ENCODE results near the gene RNF31. TPM values are rescaled to one million over a fixed set of nuclear protein-coding genes. Genes with fewer than 3 reads are reported as not detected.
A peak's percentile ranks its signal among the peaks of the same experiment; 100 is the strongest.

The RNF31 gene
- total and polyA plus RNA-seq, 2 of the 13 experiments (the other 11 are each of a cell fraction or from before 2014, with no cell fraction given) = 48.2 to 86.8 TPM

DNA sequence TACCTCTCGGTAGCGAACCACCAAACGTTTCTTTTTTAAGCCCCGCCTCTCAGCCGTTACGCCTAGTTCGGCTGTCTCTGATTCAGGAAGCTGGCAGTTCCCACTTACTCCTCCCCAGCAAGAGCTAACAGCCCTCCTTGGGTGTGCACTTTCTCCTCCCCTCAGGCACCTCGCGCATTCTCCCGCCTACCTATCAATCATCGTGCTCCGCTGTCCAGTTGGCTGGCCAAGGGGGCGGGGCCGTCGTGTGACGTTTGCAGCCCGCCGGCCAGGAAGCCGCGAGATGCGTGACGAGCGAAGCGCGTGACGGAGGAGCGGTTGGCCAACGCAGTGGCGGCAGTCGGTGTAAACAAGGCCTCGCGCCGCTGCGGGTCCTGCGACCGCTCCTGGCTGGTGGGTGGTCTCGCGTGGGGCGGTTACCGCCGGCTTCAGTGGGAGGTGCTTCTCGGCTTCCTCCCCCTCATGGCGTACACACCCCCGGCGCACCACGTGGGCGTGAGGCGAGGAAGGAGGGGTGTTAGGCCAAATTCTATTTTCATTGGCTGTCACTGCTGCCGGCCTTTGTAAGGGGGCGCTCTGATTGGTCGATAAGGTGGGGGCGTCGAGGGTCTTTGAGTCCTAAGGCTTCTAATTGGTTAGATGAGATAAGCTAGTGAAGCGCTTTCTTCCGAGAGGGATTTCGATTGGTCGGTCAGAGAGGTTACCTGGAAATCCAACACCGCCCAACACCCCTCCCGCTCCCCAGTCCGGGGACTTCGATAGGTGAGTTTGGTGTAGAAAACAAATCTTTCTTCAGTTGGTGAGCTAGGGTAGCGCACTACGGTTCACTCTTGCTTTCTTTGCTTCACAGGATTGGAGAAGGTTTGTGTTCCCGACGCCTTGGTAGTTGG lies 32.5 kb upstream of the RNF31 start, which contains the start of the genes DCAF11 and NRL (continued):
- TF ChIP-seq ZNF619 (CRISPR knock-in tag; IDR thresholded peaks at IDR 0.05) = peak; percentile 97; the same call in 1 of the 2 replicates
- TF ChIP-seq, protein P1, sequence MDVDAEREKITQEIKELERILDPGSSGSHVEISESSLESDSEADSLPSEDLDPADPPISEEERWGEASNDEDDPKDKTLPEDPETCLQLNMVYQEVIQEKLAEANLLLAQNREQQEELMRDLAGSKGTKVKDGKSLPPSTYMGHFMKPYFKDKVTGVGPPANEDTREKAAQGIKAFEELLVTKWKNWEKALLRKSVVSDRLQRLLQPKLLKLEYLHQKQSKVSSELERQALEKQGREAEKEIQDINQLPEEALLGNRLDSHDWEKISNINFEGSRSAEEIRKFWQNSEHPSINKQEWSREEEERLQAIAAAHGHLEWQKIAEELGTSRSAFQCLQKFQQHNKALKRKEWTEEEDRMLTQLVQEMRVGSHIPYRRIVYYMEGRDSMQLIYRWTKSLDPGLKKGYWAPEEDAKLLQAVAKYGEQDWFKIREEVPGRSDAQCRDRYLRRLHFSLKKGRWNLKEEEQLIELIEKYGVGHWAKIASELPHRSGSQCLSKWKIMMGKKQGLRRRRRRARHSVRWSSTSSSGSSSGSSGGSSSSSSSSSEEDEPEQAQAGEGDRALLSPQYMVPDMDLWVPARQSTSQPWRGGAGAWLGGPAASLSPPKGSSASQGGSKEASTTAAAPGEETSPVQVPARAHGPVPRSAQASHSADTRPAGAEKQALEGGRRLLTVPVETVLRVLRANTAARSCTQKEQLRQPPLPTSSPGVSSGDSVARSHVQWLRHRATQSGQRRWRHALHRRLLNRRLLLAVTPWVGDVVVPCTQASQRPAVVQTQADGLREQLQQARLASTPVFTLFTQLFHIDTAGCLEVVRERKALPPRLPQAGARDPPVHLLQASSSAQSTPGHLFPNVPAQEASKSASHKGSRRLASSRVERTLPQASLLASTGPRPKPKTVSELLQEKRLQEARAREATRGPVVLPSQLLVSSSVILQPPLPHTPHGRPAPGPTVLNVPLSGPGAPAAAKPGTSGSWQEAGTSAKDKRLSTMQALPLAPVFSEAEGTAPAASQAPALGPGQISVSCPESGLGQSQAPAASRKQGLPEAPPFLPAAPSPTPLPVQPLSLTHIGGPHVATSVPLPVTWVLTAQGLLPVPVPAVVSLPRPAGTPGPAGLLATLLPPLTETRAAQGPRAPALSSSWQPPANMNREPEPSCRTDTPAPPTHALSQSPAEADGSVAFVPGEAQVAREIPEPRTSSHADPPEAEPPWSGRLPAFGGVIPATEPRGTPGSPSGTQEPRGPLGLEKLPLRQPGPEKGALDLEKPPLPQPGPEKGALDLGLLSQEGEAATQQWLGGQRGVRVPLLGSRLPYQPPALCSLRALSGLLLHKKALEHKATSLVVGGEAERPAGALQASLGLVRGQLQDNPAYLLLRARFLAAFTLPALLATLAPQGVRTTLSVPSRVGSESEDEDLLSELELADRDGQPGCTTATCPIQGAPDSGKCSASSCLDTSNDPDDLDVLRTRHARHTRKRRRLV (CRISPR knock-in tag; IDR thresholded peaks at IDR 0.05) = peak; percentile 82
- TF ChIP-seq ZNF460 (CRISPR knock-in tag; IDR thresholded peaks at IDR 0.05; ENCODE audit: borderline replicate concordance) = no peak
- TF ChIP-seq MBNL3 (CRISPR knock-in tag; conservative IDR thresholded peaks at IDR 0.05) = no peak
- peak; percentile 95 for TF ChIP-seq SNAPC2 (CRISPR knock-in tag; IDR thresholded peaks at IDR 0.05)
- peak; percentile 98 for TF ChIP-seq YEATS4 (CRISPR knock-in tag; IDR thresholded peaks at IDR 0.05; ENCODE audit: borderline replicate concordance)
- TF ChIP-seq CEBPZ (IDR thresholded peaks at IDR 0.05; ENCODE audit: low read length) = peak; percentile 88
- TF ChIP-seq, protein P2, sequence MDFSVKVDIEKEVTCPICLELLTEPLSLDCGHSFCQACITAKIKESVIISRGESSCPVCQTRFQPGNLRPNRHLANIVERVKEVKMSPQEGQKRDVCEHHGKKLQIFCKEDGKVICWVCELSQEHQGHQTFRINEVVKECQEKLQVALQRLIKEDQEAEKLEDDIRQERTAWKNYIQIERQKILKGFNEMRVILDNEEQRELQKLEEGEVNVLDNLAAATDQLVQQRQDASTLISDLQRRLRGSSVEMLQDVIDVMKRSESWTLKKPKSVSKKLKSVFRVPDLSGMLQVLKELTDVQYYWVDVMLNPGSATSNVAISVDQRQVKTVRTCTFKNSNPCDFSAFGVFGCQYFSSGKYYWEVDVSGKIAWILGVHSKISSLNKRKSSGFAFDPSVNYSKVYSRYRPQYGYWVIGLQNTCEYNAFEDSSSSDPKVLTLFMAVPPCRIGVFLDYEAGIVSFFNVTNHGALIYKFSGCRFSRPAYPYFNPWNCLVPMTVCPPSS (IDR thresholded peaks at IDR 0.05) = no peak
- TF ChIP-seq ZNF180 (CRISPR knock-in tag; IDR thresholded peaks at IDR 0.05; ENCODE audit: borderline replicate concordance, low read depth) = peak; percentile 74; the same call in 1 of the 2 replicates
- TF ChIP-seq NR2F1 (CRISPR knock-in tag; IDR thresholded peaks at IDR 0.05) = no peak; a peak in 1 of 4 replicates
- TF ChIP-seq STAG1 (CRISPR knock-in tag; IDR thresholded peaks at IDR 0.05) = peak; percentile 40
- TF ChIP-seq DNMT3B (CRISPR knock-in tag; conservative IDR thresholded peaks at IDR 0.05) = peak; percentile 59; the same call in 1 of the 2 replicates
- peak; percentile 82; the same call in 1 of the 2 replicates for TF ChIP-seq ZNF550 (CRISPR knock-in tag; IDR thresholded peaks at IDR 0.05; ENCODE audit: borderline replicate concordance)
- TF ChIP-seq, protein P3, sequence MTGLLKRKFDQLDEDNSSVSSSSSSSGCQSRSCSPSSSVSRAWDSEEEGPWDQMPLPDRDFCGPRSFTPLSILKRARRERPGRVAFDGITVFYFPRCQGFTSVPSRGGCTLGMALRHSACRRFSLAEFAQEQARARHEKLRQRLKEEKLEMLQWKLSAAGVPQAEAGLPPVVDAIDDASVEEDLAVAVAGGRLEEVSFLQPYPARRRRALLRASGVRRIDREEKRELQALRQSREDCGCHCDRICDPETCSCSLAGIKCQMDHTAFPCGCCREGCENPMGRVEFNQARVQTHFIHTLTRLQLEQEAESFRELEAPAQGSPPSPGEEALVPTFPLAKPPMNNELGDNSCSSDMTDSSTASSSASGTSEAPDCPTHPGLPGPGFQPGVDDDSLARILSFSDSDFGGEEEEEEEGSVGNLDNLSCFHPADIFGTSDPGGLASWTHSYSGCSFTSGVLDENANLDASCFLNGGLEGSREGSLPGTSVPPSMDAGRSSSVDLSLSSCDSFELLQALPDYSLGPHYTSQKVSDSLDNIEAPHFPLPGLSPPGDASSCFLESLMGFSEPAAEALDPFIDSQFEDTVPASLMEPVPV (CRISPR knock-in tag; IDR thresholded peaks at IDR 0.05) = peak; percentile 99
- TF ChIP-seq, protein P4, sequence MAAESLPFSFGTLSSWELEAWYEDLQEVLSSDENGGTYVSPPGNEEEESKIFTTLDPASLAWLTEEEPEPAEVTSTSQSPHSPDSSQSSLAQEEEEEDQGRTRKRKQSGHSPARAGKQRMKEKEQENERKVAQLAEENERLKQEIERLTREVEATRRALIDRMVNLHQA (CRISPR knock-in tag; IDR thresholded peaks at IDR 0.05) = no peak

Data from HepG2 (cell line).